Endothelial cell of umbilical vein (primary cell): ENCODE data around the gene CNTN5.

Experiments used
- EZH2 ChIP-seq: IDR thresholded peaks from 2 replicates; pipeline ENCODE4 v1.6.1; 2012; ENCODE audit warnings: borderline replicate concordance, low read depth, mild to moderate bottlenecking, moderate library complexity, low read length, inconsistent platforms; ENCODE audit not compliant: severe bottlenecking
- FOS ChIP-seq: IDR thresholded peaks from 2 replicates; pipeline ENCODE4 v1.6.1; 2011; ENCODE audit warnings: mild to moderate bottlenecking, low read length, moderate library complexity, borderline replicate concordance; ENCODE audit not compliant: insufficient read depth
- JUN ChIP-seq: IDR thresholded peaks from 2 replicates; pipeline ENCODE4 v1.6.1; 2011; ENCODE audit warnings: borderline replicate concordance, low read depth; ENCODE audit not compliant: insufficient read length, insufficient read depth
- MYC ChIP-seq: IDR thresholded peaks from one replicate; pipeline ENCODE4 v1.6.1; 2011; ENCODE audit warnings: mild to moderate bottlenecking, low read depth, low read length
- POLR2A ChIP-seq: IDR thresholded peaks from 2 replicates; pipeline ENCODE4 v1.6.1; 2012; ENCODE audit warnings: low read depth, mild to moderate bottlenecking, control low read depth, low read length
- TF ChIP-seq, protein P1 (sequence below), 2 donors: IDR thresholded peaks; 1 replicate in 1 of 2; 2 replicates in 1 of 2; pipeline ENCODE4 v1.5.1; 2011; ENCODE audit warnings: low read length in 2 of 2, mild to moderate bottlenecking in 2 of 2, moderate library complexity in 2 of 2, control low read depth in 1 of 2, inconsistent platforms in 1 of 2, low read depth in 1 of 2; ENCODE audit not compliant: insufficient read depth in 1 of 2; ENCODE audit errors: extremely low read depth in 1 of 2
- TF ChIP-seq, protein P2 (sequence below): IDR thresholded peaks from 2 replicates; pipeline ENCODE4 v1.6.1; 2011; ENCODE audit not compliant: insufficient read depth, insufficient read length

DNA sequence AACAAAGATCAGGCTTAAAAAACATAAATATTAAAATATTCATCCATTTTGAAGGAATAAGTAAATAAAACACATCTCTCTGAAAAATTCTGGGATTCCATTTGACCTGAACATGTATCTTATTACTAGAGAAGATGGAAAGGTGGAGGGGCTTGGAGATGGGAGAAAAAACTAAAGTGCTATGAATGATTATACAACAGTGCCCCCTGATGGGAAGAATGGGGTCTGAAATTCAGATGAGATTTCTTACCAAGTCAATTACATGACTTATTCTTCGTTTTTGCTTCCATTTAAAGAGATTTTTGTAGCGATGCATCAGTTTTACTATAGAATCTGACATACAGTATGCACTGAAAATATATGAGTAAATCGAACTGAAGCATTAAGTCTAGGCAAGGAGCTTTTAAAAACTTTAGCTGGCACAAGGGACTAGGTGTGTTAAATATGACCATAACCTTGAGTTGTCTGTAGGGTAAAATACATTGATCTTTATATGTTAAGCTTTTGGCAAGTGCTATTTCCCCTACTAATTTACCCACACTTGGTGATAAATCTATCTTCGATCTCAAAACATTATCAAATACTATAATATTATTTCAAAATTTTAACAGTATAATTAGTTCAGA lies 718.8 kb downstream of the CNTN5 start:
- TF ChIP-seq, protein P1, sequence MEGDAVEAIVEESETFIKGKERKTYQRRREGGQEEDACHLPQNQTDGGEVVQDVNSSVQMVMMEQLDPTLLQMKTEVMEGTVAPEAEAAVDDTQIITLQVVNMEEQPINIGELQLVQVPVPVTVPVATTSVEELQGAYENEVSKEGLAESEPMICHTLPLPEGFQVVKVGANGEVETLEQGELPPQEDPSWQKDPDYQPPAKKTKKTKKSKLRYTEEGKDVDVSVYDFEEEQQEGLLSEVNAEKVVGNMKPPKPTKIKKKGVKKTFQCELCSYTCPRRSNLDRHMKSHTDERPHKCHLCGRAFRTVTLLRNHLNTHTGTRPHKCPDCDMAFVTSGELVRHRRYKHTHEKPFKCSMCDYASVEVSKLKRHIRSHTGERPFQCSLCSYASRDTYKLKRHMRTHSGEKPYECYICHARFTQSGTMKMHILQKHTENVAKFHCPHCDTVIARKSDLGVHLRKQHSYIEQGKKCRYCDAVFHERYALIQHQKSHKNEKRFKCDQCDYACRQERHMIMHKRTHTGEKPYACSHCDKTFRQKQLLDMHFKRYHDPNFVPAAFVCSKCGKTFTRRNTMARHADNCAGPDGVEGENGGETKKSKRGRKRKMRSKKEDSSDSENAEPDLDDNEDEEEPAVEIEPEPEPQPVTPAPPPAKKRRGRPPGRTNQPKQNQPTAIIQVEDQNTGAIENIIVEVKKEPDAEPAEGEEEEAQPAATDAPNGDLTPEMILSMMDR (IDR thresholded peaks at IDR 0.05; ENCODE audit: extremely low read depth in 1 of 2, insufficient read depth in 1 of 2, low read depth in 1 of 2, low read length in 2 of 2) = no peak
- TF ChIP-seq POLR2A (no peak), EZH2 (no peak), FOS (no peak), MYC (no peak), JUN (no peak)
- TF ChIP-seq, protein P2, sequence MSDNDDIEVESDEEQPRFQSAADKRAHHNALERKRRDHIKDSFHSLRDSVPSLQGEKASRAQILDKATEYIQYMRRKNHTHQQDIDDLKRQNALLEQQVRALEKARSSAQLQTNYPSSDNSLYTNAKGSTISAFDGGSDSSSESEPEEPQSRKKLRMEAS = no peak
